ENCODE results near the gene BCAR3.
"Not testable (repeated sequence)": the region's sequence is repeated elsewhere in the genome, so short reads cannot be mapped to it uniquely, and the experiment has no call there.

The BCAR3 gene

DNA sequence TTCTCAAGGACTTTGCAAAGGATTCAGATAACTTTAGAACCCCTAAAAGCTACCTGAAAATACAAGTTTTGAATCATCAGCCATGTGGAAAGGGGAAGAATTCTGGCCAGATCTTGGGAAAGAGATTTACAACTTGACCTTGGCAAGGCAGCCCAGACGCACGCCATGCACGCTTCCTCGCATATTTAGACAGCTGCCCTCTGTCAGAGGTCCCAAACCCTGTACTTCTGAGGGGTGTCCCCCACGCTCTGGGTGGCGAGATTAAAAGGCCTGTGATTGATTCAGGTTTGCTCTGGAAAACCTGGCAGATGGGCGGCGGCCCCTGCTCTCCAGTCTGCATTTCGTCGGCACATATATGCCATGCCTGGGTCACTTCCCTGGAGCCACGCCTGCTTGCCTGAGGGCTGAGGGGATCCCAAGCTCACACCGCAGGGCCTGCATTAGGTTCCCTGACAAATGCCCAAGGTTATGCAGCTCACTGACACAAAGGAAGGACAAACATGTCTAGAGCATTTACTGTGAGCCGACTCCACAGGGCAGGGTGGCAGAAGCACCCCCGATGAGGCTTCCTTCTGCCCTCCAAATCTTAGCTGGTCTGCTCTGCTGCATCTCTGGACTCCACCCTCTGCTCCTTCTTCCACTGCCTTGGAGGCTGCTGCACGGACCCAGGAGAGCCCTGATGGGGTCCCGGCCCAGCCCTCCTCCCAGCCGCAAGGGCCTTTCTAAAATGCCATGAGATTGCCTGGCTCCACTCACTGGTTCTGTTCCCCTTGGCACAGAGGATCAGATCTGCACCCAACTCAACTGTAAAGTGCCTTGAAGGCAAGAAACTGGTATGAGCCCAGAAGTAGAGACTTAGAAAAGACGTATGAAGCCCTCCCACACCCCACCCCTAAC lies 103.9 kb downstream of the BCAR3 start:
- DNase-seq (ENCODE audit: low read depth) = no peak

DNA sequence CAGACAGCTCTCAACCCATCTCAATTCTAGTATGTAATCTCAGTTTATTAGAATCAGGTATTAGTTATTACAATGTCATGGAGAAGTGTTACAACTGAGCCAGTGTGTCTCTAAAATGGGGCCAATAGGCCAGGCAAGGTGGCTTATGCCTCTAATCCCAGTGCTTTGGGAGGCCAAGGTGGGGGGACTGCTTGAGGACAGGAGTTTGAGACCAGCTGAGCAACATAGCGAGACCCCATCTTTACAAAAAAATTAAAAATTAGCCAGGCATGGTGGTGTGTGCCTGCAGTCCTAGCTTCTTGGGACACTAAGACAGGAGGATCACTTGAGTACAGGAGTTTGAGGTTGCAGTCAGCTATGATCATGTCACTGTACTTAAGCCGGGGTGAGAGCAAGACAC lies 104.9 kb downstream of the BCAR3 start:
- no peak for DNase-seq (ENCODE audit: low read depth)

DNA sequence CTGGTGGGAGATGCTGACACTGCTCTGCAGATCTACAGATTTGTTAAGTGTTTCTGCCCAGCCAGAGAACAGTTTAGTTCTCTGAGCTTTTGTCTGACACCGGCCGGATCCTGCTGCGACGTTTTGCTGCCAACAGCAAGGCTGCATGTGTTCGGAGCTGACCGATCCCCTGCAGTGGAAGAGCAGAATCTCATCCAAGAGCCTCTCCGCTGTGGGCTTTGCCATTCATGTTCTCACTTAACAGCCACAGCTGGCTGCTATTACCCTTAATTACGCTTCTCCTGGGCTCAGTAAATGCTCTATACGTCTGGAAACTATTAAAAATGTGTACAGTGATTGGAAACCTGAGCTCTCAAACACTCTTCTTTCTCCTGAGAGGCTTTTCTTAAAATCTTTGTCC lies 105.3 kb downstream of the BCAR3 start:
- DNase-seq (ENCODE audit: low read depth) = no peak

DNA sequence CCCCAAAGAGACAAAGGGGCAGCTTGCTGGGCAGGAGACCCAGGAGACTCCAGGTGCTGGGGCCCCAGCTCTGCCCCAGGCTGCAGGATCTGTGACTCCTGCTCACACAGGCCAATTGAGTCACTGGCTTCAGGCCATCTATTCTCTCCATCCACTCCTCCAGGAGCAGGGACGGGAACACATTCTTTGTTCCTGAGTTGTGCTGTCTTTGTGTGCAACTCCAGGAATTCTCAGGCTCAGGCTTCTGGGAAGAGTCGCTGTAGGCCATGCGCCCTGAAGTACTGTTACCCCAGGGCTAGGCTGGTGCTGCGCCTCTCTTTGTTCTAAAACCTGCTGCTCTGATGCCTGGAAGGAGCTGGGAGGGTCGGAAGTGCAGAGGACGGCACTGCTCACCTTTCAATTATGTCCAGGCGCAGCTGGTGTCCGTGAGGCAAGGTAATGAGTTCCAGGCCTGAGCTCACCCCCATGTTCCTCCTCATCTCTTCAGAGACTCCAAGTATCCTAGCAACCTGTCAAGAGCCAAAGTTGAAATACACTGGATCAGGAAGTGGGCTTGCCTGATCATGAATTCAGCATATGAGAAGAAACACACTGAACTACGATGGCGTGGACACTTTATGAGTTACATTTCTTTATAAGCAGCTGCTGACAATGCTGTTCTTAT lies 105.9 kb downstream of the BCAR3 start:
- DNase-seq (ENCODE audit: low read depth) = no peak

DNA sequence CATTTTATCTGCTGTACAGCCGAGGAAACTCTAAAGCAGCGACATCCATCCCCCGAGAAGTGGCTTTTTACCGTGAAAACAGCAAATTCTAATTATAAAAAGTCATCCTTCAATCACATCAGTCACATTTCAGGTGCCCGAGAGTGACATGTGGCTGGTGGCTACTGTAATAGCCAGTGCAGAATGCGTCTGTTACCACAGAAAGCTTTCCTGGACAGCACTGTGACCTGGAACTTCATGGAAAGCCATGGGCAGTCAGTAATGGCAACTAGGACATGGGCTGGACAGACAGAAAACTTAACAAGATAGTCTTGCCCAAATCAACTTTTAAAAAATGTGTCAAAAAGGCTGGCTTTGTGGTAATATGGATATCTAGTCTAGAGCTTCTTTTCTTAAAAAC lies 106.6 kb downstream of the BCAR3 start:
- DNase-seq (ENCODE audit: low read depth) = no peak

DNA sequence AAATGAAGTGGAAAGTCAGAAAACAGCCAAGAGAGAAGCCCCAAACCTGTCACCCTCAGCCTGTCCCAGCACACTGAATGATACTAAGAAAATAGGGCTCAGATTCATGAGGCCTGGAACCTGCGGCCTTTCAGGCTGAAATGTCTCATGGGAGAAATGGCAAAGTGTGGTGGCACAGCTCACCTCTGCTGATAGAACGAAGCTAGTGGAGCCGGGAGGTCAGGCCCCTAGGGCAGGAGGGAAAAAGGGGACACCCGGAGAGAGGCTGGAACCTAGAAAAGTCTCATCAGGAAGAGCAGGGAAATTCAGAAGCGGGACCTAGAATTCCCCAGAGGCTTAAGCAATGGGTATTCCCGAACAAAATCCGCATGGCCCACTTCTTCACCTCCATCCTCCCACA lies 107.1 kb downstream of the BCAR3 start:
- no peak for DNase-seq (ENCODE audit: low read depth)

DNA sequence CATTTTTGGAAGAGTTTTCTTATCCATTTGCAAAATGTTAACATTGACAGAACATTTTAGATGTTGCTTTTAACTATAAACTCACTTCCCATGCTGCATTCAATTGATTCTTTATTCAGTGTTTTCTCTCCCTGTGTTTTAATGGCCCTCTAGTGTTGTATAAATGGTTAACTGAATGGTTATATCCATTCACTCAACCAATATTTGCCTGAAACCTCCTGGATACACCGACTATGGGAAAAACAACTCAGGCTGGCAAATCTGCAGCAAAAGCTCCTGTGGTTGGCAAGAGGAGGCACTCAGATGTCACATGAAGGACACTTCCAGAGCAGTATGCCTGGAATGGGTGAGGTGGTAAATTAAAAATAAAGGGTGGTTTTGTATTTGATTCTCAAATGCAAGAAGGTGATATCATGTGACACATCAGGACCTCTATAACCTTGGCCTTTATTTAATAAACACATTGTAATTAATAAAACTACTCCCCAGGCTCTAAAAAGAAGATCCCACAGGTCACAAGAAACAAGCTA lies 107.6 kb downstream of the BCAR3 start:
- DNase-seq (ENCODE audit: low read depth) = no peak

DNA sequence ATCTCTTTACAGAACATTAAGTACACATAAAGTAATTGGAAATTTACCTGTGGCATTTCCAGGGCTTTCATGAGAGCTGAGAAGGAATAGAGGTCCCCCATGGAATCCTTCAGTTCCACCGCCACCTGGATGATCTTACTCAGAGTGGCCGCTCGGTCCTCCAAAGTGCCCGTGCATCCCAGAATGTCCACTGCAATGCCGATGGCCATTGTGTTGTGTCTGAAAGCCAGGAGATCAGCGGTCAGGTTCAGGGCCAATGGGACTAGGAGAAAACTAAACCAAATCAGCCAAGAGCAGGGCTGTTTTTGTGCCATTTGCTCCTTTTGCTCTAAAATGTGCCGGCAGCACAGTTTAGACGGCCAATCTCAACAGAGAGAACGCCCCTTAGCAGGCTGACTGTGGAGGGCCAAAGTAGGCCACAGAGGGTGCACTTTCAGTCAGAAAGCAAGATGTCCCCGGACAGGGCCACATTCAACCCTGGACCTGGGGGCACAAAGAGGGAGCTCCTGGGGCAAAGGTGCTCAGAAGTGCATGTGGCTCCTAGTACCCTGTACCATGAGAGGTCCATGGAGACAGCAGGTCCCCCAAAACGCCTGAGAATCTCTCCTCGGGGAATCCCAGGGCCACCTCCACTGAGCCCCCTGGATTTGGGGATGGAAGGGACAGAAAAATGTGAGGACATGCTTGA lies 109.9 kb downstream of the BCAR3 start:
- DNase-seq (ENCODE audit: low read depth) = no peak

DNA sequence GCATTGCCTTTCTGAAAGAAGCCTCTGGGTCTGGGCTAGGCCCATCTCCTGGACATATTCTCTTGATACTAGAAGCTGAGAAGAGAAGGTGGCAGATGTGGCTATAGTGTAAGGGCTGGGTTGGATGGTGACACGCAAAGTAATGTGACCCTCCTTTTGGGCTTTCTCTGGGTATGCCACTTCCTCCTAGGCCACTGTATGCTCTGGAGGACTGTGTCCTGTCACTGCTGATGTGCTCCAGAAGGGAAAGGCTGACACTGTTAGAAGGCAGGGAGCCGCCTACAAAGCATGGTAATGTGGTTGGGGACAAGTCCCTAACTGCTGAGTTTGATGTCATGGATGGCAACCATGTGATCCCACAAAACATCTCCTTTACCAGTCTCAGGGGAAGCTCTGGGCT lies 112.1 kb downstream of the BCAR3 start:
- DNase-seq (ENCODE audit: low read depth) = no peak

DNA sequence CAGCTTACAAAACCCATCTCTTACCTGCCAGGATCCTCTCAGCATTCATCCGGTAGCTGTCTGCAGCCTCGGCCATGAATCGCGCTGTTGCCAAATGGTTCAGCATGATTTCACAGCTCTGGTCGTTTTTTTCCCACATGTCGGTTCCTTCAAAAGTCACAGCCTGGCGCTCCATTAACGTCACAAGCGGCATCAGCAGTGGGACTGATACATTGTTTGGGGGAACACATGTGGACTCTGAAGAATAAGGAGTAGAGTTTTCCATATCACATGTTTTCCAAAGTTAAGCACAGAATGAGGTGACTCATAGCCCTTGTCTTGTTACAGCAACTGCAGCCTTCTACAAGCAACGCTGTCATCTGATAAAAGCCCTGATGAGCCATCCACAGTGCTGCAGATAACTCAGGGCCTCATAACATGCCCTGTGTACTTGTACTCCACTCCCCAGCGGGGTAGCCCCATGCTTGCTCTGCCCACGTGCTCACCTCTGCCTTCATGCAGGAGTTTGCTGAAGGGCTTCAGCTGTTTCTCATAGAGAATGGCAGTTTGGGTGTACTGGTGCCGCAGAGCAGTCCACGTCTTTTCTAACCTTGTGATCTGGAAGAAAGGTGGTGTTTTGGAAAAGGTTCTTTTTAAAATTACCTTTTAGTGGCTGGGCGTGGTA lies 114.2 kb downstream of the BCAR3 start:
- DNase-seq (ENCODE audit: low read depth) = no peak

DNA sequence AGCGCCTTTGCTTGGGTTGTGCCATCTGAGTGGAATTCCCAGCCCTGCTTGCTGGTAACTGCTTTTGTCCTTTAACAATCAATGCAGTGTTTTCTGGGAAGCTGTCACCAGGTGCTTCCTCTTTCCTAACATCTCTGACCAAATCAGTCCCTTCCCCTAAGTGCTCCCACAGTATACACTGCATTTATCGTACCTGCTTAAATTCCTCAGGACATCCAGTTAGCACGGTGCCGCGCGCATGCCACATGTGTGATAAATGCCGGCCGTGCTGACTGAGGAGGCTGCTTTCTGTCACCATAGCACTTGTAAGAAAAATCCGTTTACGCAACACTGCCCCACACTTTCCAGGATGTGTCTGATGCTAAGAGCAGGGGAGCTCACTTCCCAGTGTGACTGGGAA lies 115.4 kb downstream of the BCAR3 start:
- no peak for DNase-seq (ENCODE audit: low read depth)

DNA sequence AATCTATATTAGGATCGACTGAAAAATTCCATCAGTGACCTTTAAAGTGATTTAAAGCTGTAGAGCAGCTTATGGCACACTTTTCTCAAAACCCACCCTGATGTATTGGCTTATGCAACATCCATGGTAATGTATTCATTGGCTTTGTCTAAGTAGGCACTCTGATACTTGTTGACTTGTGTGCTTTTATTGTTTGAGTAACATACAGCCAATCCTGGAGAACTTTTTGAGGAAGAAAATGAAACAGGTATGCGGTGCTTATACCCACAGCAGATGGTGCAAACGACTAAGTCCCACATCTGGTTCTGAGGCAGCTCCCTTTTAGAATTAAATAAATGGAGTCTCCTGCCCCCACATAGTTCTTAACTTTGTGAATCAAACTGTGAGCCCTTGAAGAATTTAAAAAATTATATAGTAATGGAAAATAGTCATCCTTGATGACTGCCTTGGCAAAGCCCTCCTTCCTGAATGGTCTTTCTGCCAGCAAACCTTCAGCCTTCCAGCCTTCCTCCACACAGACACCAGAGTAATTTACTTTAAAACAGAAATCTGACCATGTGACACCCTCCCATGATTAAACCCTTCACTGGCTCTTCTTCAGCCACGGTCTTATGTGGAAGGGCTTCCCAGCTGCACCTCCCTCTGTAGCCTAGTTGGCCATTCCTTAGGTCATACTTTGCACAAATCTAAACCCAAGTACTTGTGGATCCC lies 116.0 kb downstream of the BCAR3 start:
- no peak for DNase-seq (ENCODE audit: low read depth)

DNA sequence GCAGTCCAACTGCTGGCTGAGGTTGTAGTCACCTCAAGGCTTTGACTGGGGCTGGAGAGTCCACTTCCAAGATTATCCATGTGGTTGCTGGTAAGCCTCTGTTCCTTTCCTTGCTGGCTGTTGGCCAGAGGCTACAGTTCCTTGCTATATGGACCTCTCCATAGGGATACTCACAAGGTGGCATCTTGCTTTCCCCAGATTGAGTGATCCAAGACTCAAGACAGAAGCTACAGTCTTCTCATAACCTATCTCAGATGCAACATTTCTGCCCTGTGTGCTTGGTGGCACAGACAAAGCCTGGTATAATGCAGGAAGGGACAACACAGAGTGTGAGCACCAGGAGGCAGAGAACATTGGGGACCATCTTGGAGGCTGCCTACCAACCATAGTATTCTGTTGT lies 121.9 kb downstream of the BCAR3 start:
- no peak for DNase-seq (ENCODE audit: low read depth)

DNA sequence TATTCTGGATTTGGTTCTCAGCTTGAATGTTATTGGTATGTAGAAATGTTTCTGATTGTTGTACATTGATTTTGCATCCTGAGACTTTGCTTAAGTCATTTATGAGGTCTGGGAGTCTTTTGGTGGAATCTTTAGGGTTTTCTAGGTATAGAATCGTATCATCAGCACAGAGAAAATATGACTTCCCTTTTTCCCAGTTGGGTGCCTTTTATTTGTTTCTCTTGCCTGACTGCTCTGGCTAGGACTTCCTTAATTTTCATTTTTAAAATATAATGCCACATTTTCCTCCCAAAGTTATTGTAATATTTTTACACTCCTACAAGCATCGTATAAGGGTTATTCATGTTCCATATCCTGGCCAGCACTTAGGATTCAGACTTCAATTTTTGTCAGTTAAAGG lies 122.6 kb downstream of the BCAR3 start:
- no peak for DNase-seq (ENCODE audit: low read depth)

DNA sequence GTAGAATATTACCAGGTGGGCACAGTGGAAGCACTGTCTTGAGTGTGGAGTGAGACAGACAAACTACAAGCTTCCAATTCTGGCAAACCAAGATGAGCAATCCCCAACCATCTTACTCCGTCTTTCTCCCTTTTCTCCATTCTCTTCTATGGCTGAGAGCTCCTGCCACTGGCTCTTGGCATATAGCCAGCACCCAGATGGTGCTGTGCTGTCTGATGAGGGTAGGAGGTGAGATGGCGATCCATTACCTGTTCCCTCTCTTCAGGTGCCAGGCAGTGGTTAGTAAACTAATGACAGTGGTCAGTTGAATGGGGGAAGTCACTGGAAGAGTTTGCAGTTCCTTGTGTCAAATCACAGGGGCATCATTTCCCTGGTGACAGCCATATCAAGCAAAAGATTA lies 125.3 kb downstream of the BCAR3 start:
- no peak for DNase-seq (ENCODE audit: low read depth)

DNA sequence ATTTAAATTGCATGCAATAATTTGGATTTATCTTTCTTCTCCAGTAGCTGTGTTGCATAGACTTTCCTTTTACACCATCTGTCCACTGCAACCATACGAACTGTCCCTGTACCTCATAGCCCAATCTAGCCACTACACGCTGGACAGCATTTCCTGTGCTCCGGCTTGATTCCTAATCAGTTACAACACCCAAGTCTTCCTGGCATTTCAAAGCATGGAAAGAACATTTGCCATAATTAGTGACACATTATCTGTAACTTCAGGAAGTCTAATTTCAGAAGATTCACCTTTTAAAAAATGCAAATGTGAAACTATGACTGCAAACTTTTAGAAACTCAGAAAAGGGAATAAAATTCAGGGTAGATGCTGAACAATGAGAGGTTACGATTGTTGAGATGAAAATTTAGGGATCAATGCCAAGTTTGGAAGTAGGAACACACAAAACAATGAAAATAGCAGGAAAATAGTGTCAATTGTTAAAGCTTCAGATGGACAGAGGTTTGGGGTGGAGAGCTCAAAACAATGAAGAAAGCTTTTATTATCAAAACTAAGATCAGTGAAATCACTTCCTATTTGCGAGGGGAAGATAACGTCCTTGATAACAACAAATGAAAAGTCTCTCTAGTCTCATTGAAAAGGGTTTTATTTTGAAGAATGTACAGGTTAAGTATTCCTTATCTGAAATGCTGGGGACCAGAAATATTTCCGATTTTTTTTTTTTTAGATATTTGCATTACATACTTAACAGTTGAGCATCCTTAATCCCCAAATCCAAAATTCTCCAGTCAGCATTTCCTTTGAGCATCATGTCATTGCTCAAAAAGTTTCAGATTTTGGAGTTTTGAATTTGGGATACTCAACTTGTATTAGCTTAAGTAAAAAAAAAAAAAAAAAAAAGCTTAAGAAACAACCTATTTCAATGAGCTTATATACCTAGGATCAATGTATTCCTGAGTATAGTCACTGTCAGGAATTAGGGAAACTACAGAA lies 126.5 kb downstream of the BCAR3 start:
- DNase-seq (ENCODE audit: low read depth) = no peak

DNA sequence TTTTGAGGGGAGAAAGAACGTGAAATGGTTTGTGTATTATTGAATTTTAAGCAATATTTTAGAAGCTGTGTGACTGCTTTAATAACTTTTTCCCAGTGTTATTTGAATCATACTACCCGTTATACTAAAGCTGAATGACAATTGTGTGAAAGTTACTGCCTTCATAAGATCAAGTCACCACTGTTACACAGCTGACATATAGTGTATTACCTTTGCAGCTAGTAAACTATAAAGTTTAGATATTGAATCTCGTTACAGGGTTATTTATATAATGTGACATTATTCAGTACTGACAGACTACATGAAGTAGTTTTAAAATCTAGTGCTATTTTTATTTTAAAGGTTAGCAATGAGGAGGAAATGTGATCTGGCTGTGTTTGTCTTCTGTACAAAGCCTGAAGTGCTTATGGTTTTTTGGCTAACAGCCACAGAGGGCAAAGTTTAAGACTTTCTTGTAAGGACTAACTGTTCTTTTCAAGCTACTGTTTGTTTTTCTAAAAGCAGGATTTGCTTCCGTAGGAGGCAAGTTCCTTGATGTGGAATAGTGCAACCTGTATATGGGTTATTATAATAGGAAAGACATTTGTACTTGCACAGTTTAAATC lies 127.6 kb downstream of the BCAR3 start:
- not testable (repeated sequence) for DNase-seq (ENCODE audit: low read depth)

DNA sequence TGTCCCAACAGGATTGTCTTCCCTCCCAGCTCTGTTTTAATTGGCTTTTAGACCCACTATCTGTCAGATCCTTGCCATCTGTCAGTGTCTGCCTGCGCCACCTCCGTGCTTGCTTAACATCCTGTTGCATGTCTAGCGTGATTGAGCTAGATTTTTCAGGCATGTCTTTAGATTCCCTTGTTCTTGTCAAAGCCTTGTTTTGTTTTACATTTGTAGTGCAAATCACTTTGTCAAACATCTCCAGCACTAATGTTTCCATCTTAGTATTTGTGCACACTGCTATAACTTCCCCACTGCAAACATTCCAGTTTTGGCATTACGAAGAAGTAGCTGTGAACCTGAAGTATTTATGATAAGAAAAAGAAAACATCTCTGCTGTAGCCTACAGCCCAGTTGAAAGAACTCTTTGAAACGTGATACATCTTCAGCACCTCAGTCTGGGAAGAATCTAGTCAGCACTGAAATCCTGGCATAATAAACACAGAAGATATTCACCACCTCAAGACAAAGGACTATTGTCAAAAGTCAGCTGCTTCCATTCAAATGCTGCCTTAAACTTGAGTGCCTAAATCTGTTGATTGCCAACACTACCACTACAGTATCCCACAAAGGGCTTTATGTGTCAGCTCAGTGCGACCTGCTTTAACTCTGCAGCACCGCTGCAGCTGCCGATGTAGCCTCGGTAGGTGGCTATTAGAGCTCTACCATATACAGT lies 128.7 kb downstream of the BCAR3 start:
- DNase-seq (ENCODE audit: low read depth) = no peak

DNA sequence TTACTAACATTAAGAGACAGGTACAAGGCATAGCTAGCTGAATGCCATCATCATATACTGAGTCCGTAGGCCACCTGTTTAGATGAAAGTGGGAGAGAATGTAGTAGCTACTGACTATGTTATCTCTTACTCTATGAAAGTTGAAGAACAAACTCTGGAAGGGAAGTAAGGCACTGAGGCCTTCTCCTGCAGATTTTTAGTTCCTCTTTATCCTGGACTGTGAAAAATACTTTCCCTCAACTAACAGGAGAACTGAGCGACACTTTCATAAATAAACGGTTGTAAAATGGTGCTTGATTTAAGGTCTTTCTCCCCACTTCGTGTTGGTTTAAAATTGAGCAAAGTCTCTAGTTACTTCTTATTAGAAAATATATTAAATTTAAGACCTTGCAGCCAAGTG lies 131.8 kb downstream of the BCAR3 start:
- DNase-seq (ENCODE audit: low read depth) = no peak

Data from T follicular helper cell (primary cell).